CD1c-positive myeloid dendritic cell (primary cell): ENCODE data around the gene RNU4-1.
A peak's percentile ranks its signal among the peaks of the same experiment; 100 is the strongest.
"Not testable (repeated sequence)": the region's sequence is repeated elsewhere in the genome, so short reads cannot be mapped to it uniquely, and the experiment has no call there.

Experiments
- DNase-seq: peaks from one replicate; pipeline ENCODE4 v3.0.0-alpha.2; 2016; ENCODE audit errors: extremely low spot score

The RNU4-1 gene

DNA sequence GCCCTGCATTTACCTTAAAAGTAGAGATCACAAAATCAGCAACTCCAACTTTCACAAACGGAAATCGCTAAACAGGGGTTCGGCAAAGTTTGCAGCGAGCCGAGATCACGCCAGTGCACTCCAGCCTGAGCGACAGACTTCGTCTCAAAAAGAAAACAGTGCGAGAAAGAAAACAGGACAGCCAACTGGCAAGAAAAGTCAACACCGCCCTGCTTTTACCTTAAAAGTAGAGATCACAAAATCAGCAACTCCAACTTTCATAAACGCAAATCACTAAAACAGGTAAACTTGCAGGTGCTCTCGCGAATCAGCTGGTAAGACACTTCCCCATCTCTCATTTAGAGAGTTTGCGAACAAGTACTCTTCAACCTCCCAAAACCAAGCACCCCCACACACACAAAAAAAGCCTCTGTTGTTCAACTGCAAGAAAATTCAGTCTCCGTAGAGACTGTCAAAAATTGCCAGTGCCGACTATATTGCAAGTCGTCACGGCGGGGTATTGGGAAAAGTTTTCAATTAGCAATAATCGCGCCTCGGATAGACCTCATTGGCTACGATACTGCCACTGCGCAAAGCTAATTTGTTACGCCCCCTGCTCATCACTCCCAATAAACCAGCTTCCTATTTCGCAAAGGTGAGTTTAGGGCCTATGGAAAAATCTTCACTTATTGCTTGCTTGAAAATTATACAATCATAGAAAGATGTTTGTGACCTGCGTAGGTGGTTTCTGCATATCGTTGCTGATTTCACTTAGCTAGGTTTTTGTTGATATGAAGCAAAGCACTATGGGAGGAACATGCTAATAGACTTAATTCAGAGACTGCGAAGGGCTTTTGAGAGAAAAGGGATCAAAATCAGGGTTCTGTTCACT is at the start of gene RNU4-1:
TSS of gene RNU4-1 (minus strand) at position 577 of the 871 bp plus-strand sequence.
- peak; percentile 96 for DNase-seq

DNA sequence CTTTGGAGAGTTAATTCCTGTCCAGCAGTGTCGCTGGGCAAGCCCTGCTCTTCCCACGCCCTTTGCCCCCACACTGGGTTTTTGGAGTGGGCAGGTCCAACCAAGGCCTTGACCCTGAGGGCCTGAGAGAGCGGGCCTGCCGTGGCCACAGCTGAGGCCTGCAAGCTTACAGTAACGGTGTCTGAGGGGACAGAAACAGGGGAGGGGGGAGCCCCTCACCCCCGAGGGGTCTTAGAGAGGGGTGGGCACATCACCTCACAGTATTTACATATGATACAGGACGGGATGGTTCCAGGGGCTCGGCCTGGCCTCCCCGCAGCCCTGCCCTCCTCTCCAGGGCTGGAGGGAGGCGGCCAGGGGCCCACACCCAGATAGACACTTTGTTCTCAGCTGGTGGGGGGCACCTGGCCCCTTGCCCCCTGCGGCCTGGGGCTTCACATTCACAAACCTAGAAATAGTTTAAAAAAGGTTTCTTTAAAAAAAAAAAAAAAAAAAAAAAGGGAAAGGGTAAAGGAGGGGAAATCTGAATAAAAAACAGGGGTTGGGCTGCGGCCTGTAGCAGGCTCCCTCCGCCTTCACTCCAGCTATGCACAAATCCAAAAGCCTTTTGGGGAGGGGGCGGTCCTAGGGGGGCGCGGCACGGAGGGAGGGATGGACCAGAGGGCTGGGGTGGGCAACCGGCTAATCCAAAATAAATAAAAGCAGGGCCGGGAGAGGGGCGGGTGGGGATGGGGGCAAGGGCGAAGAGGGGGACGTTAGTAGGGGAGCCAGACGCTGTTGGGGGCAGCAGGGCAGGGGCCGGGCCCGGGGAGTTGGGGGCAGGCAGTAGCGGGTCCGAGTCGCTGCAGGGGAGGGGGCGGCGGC is 49.4 kb upstream of the RNU4-1 start:
- DNase-seq, result no peak

DNA sequence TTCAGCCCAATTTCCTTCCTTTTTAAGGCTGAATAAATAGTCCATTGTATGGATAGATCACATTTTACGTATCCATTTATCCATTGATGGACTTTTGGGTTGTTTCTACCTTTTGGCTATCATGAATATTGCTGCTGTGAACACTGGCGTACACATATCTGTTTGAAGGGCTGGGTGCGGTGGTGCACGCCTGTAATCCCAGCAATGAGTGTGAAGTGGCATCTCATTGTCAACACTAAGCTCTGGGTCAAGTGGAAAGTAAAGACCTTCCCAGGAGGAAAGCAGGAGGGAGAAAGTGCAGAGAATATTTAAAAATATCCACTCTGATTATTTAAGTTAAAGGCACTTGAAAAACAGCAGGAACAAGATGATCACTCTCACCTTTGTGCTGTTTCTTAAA is 46.2 kb upstream of the RNU4-1 start:
- no peak for DNase-seq

DNA sequence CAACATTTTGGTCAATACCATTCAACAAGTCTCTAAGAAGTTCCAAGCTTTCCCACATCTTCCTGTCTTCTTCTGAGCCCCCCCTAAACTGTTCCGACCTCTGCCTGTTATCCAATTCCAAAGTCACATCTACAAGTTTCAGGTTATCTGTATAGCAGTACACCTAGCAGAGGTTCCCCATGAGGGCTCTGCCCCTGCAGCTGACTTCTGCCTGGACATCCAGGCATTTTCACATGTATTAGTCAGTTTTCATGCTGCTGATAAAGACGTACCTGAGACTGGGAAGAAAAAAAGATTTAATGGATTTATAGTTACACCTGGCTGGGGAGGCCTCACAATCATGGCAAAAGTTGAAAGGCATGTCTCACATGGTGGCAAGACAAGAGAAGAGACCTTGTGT is 44.7 kb upstream of the RNU4-1 start:
- no peak for DNase-seq

DNA sequence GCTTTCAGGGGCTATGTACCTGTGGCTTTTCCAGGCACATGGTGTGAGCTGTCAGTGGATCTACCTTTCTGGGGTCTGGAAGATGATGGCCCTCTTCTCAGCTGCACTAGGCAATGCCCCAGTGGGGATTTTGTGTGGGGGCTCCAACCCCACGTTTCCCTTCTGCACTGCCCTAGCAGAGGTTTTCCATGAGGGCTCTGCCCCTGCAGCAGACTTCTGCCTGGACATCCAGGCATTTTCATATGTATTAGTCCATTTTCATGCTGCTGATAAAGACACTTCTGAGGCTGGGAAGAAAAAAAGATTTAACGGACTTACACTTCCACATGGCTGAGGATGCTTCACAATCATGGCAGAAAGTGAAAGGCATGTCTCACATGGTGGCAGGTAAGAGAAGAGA is 43.4 kb upstream of the RNU4-1 start:
- DNase-seq, result not testable (repeated sequence)

DNA sequence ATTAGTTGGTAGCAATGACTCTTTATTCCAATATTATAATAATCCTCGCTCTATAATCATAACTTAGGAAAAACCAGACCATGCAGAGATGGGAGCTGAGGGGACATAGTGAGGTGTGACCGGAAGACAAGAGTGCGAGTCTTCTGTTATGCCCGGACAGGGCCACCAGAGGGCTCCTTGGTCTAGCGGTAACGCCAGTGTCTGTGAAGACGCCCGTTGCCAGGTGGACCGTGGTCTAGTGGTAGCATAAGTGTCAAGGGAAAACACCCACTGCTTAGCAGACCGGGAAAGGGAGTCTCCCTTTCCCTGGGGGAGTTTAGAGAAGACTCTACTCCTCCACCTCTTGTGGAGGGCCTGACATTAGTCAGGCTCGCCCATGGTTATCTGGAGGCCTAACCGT is 42.4 kb upstream of the RNU4-1 start:
- DNase-seq, result peak; percentile 22

DNA sequence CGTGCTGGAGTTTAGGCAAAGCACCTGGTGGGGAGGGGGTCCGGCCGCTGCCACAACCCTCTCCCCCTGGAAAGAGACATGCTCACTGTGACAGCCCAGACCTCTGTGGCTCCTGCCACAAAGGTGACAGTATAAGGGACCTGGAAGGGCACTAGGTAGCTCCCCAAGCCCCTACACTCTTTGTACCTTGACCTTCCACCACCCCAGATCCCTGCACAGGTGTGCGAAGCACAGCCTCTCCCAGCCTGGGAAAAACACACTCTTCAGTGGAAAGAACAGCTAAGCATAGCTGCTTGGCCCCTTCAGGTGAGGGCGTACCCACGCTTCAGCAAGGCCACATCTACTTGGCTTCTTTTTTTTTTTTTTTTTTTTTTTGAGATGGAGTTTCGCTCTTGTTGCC is 39.5 kb upstream of the RNU4-1 start:
- no peak for DNase-seq

DNA sequence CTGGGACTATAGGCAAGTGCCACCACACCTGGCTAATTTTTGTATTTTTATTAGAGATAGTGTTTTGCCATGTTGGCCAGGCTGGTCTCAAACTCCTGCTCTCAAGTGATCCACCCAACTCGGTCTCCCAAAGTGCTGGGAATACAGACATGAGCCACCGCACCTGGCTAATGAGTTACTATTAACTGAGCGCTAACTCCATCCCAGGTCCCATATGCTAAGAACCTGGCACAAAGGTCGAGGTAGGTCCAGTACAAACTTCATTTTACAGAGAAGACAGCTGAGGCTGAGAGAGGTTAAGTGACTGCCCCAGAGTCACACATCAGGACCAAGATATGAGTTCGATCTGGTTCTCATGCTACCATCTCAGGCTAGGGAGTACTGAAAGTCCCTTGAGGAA is 39.0 kb upstream of the RNU4-1 start:
- no peak for DNase-seq

DNA sequence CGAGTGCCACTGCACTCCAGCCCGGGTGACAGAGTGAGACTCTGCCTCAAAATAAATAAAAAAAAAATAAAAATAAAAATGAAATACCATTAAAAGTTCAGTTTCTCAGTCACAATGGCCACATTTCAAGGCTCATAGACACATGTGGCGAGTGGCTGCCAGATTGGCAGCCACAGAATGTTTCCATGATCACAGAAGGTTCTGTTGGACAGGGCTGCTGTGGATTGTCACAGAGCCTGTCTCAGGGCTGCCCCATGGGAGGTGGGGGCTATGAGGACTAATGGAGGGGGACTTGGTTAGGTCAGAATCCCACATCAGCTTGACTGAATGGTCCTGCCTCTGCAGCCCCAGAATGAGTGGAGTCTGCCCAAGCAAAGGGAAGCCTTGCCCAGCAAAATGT is 38.4 kb upstream of the RNU4-1 start:
- no peak for DNase-seq

DNA sequence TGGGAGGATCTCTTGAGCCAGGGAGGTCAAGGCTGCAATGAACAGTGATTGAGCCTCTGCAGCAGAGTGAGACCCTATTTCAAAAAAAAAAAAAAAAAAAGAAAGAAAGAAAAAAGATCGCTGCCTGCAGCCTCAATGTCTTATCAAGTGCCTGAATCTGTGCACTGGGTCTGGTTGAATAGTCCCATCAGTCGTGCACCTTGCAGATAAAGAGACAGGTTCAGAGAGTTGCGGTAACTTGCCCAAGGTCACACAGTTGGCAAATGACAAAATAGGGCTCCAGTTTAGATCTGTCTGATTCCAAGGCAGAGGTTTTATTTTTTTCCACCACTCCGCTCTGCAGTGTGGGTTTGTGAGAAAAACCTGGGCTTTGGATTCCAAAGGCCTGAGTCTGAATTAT is 35.2 kb upstream of the RNU4-1 start:
- no peak for DNase-seq

DNA sequence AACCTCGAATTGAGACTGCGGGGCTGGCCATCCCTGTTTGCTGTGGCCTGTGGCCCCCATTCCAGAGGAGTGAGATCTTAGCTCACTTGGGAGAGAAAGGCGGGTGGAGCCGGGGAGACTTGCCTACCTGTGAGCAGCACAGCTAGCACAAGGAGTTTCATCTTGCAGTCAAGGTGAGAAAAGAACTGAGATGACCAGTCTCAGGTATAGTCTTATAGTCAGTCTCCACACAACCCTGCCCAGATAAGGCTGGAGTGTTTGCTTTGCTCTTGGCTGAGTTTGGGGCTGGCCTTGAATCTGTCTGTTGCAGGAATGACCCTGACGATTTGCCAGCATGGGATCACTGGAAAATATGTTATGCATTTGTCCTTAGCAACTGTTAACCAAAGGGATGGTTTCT is 34.6 kb upstream of the RNU4-1 start, which contains the start of gene PLA2G1B:
TSS of gene PLA2G1B (minus strand) at position 187 of the 400 bp plus-strand sequence. CDS start at position 161, 26 bp downstream.
- DNase-seq, result no peak

DNA sequence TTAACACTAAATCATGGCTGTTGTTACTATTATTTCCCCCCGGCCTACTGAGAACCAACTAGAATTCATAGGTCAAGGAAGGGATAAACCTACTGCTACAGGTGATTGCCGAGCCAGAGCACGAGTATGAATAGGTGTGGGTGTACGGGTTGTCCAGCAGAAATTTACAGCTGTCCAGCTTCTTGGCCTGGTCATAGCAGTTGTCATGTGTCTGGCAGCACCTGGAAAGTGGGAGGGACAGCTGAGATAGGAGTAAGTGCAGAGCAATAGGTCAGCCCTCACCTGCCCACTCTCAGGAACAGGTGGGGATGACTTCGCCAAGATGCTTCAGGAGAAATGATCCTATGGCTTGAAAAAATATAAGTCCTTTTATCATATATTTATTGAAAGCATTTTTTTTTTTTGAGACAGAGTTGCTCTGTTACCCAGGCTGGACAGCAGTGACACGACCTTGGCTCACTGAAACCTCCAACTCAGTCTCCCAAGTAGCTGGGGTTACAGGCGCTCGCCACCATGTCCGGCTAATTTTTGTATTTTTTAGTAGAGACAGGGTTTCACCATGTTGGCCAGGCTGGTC is 31.9 kb upstream of the RNU4-1 start:
- no peak for DNase-seq

DNA sequence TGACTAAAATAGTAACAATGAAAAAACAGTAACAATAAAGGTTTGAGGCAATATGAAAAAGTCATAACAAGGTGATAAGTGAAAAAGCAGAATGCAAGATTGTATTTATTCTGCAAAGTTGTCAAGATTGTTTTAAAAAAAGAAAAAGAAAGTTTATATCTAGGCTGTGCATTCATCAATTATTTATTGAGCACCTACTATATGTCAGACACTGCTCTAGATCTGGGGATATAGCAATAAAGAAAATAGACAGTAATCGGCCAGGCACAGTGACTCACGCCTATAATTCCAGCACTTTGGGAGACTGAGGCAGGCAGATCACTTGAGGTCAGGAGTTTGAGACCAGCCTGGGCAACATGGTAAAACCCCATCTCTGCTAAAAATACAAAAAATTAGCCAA is 30.7 kb upstream of the RNU4-1 start:
- no peak for DNase-seq

DNA sequence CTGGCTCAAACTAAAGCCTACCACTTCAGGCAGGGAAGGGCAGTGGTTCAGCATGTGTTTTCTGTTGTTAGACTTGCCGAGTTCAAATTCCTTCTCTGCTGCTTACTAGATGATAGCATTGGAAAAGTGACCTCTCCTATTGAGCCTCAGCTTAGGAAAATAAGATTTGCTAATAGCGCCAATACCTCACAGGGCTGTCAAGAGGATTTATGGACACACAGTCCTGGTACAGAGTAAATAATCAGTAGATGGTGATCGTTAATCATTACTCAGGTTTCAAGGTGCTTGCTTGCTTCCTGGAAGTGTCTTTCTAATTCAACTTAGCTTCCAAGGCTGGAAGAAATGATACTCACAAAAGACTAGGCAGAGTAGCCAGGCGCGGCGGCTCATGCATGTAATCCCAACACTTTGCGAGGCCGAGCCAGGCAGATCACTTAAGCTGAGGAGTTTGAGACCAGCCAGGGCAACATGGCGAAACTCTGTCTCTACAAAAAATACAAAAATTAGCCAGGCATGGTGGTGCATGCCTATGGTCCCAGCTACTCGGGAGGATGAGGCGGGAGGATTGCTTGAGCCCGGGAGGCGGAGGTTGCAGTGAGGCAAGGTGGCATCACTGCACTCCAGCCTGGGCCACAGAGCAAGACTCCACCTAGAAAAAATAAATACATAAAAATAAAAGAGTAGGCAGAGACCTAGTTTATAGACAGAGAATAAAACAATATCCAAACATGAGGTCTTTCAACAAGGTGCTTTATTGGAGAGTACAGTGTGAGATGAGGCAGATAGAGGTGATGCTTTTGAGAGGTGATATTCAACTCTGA is 28.6 kb upstream of the RNU4-1 start:
- DNase-seq, result no peak

DNA sequence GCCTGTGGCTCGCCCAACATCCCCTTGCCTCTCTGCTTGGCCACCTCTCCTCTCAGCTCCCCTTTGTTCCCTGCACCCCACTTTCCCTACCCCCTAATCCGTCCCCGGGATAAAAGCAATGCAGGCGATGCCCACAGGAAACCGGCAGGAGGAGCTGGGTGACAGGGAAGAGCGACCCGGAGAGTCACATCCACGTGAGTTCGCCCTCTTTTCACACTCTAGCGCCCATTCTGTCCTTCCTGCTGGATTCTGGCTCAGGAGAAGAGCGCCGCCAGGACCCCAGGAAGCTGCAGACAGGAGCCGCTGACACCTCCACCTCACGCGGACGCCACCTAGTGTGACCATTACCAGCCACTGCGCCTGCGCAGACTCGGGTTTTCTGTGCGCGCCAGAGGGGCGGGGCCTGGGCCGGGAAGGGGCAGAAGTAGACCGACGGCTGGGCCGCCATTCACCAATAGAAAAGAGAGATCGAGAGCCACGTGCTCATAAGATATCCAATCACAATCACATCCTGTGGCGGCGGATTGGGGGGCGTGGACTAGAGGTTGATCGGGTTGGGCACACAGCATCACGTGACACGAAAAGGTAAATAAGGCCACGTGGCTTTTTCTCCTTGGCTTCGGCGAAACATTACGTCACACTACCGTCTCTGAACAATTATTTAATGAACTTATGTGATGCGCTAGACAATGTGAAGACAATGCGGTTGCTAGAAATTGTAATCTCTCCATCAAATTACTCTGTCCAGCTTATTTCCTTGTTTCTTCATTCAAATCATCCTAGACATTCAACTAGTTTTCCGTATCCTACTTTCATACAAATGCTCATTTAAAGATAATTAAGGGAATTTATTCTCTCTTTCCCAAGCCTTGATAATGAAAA is 24.4 kb upstream of the RNU4-1 start:
- peak; percentile 100 for DNase-seq

DNA sequence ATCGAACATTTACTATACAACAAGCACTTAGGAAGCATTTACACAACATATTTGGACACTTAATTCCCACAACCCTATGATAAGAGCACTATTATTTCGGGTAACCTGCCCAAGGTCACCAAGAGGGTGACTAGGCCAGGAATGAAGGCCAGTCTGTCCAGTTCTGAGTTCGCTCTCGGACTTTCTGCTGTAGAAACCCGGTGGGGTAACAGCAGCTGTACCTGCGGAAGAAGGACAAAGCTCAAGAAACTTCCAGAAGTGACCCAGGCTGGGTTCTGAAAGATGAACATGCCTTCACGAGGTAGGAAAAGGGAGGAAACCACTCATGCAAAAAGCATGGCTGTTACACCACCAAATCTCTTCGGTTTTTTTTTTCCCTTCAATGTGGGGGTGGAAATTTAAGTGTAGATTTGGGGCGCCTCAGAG is 23.8 kb upstream of the RNU4-1 start:
- peak; percentile 3 for DNase-seq

DNA sequence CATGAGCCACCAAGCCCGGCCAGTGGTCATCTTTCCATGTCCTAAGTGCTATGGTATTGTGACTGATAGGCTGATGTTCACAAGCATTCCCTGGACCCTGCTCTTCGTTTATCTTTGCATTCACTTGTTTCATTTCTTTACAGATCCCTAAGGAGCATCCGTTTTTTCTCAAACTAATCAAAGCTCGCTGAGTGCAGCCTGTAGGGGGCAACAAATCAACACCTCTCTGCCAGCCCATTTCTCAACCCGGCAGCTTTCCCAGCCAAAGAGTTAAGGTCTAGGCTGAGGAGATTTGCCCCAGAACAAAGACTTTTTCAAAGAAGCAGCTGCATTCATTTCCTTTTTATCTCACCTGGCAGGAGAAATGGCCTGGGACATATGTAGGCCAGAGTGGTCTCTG is 21.2 kb upstream of the RNU4-1 start:
- no peak for DNase-seq

DNA sequence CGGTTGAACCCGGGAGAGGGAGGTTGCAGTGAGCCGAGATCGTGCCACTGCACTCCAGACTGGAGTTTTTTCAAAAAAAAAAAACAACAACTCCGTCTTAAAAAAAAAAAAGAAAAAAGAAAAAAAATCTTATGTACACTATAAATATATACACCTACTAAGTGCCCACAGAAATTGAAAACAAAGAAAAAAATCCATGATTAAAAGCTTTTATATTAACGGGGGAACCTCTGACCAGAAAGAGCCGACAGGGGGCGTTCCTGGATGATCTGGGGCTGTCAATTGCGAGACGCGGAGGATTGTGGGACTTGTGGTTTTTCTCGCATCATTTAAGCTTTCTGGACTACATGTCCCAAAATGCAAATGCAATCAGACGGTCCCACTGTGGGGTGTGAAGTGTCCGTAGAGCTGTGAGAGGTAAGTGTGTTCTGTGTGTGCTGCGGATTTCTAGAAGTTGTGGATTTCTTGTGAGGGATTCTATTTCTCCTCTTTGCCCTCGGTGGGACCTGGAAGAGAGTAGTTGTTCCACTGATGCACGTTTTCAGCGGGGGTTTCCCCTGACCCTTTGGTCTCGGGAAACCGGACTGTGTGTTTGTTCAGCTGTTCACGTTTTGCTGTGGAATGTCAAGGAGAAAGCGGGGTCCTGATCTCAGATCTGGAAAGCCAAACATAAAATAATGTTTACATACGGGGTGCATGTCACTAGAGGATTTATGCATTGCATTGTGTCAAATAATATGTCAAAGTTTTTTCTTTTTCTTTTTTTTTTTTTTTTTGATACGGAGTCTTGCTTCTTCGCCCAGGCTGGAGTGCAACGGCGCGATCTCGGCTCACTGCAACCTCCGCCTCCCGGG is 9.2 kb upstream of the RNU4-1 start, which contains the start of gene SIRT4:
TSS of gene SIRT4 (plus strand) at position 360 of the 854 bp plus-strand sequence. CDS start 1,241 bp downstream, outside the sequence.
- DNase-seq, result peak; percentile 96

DNA sequence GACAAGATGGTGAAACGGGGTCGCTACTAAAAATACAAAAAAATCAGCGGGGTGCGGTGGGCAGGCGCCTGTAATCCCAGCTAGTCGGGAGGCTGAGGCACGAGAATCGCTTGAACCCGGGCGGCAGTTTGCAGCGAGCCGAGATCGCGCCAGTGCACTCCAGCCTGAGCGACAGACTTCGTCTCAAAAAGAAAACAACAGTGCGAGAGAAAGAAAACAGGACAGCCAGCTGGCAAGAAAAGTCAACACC is 701 bp downstream of the RNU4-1 start:
- DNase-seq, result no peak
